ENCODE measurements around the gene GSE1. TPM values are rescaled to one million over a fixed set of nuclear protein-coding genes. Genes with fewer than 3 reads are reported as not detected.

GSE1 gene
- total and polyA plus RNA-seq, 2 of the 13 experiments (the other 11 are each of a cell fraction or from before 2014, with no cell fraction given), result 16.1 to 31.2 TPM

- no peak for TF ChIP-seq SNAPC4 (CRISPR knock-in tag; IDR thresholded peaks at IDR 0.05)
- TF ChIP-seq ARNTL (CRISPR knock-in tag; IDR thresholded peaks at IDR 0.05), result peak; percentile 81
- TF ChIP-seq ZNF224 (CRISPR knock-in tag; IDR thresholded peaks at IDR 0.05), result no peak
- 0 out of 2 replicates have a peak, but pooled peaks have one; percentile 32 for TF ChIP-seq HNF1A (IDR thresholded peaks at IDR 0.05; ENCODE audit: low read depth)
- TF ChIP-seq HNF1A (CRISPR knock-in tag; IDR thresholded peaks at IDR 0.05; ENCODE audit: borderline replicate concordance), result 0 out of 2 replicates have a peak, but pooled peaks have one; percentile 29
- no peak for TF ChIP-seq ZNF713 (CRISPR knock-in tag; IDR thresholded peaks at IDR 0.05)
- no peak for TF ChIP-seq ZNF709 (CRISPR knock-in tag; IDR thresholded peaks at IDR 0.05)
- peak; percentile 75; the same call in 1 of the 2 replicates for TF ChIP-seq AKAP8 (CRISPR knock-in tag; IDR thresholded peaks at IDR 0.05)
- no peak; the same call in 1 of the 2 replicates for TF ChIP-seq ZBTB26 (CRISPR knock-in tag; IDR thresholded peaks at IDR 0.05; ENCODE audit: borderline replicate concordance)
- no peak for TF ChIP-seq ZNF83 (CRISPR knock-in tag; IDR thresholded peaks at IDR 0.05; ENCODE audit: borderline replicate concordance)
- no peak for TF ChIP-seq RFX5 (IDR thresholded peaks at IDR 0.05; ENCODE audit: low read depth, low read length)
- TF ChIP-seq ZBTB49 (CRISPR knock-in tag; IDR thresholded peaks at IDR 0.05; ENCODE audit: borderline replicate concordance), result no peak
- no peak for TF ChIP-seq ZNF724P (CRISPR knock-in tag; IDR thresholded peaks at IDR 0.05; ENCODE audit: borderline replicate concordance)
- no peak for TF ChIP-seq RELA (CRISPR knock-in tag; IDR thresholded peaks at IDR 0.05)
- TF ChIP-seq ZNF383 (CRISPR knock-in tag; IDR thresholded peaks at IDR 0.05; ENCODE audit: borderline replicate concordance), result peak; percentile 79; the same call in 1 of the 2 replicates
- TF ChIP-seq ZBTB3 (CRISPR knock-in tag; IDR thresholded peaks at IDR 0.05; ENCODE audit: borderline replicate concordance, low read depth), result no peak
Observed at GRCh38 chr16:85621698-85622428, 8.7 kb downstream of the GSE1 start (continued).
